ENCODE data around the gene IFITM10.

DNA sequence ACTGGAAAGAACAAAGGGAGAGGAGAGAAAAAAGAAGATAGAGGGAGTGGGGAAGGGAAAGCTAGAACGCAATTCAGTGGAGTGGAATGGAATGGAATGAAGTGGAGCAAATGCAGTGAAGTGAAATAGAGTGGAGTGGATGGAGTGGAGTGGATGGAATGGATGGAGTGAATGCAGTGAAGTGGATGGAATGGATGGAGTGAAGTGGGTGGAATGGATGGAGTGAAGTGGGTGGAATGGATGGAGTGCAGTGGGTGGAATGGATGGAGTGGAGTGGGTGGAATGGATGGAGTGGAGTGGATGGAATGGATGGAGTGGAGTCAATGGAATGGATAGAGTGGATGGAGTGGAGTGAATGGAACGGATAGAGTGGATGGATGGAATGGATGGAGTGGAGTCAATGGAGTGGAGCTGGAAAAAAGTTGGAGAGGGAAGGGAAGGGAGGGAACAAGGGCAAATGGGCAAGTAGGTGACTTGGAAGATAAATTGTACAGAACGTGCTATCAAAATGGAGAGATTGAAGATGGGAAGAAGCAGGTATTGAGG, 13.9 kb downstream of the IFITM10 start:
- no peak for TF ChIP-seq GATA2 (IDR thresholded peaks at IDR 0.05; ENCODE audit: low read depth, low read length)
- TF ChIP-seq GATA3 (IDR thresholded peaks at IDR 0.05; ENCODE audit: low read depth, low read length) = no peak
